PC-3 (cell line): Measurements from ENCODE around the gene EPHA10. TPM values are rescaled to one million over a fixed set of nuclear protein-coding genes. Genes with fewer than 3 reads are reported as not detected.

Source experiments
- ATAC-seq: fragments of 200-7000 bp; cut with Tn5 transposase; 2 replicates; pipeline ENCODE4 v1.9.1; 2020; ENCODE audit warnings: mild to moderate bottlenecking, moderate library complexity
- BruUV-seq: library from RNA; stranded (reverse); fragments of 400-500 nt; replicated peaks from 2 replicates; lab custom pipeline; 2021; lab: Mats Ljungman, UMichigan
- CTCF ChIA-PET: fragments of 300-600 bp; sonication (Branson Sonifier 250); formaldehyde crosslinking; loops from one replicate; lab custom pipeline; 2022; ENCODE audit warnings: antibody characterized with exemption; lab: Charles Lee
- POLR2A ChIA-PET: fragments of 300-600 bp; sonication (Branson Sonifier 250); formaldehyde crosslinking; loops from one replicate; lab custom pipeline; 2022; ENCODE audit warnings: antibody characterized with exemption; ENCODE audit not compliant: unreplicated experiment; lab: Charles Lee
- DNase-seq: peaks from one replicate; pipeline ENCODE4 v3.0.0-alpha.2; 2015
- H2AFZ ChIP-seq: fragments of 300-600 bp; sonication (generic); 2 replicates; pipeline ENCODE4 v1.6.0; 2016; ENCODE audit warnings: antibody characterized with exemption, low read length
- H3F3A ChIP-seq: fragments of 300-600 bp; sonication (generic); one replicate; pipeline ENCODE4 v1.6.0; 2017; ENCODE audit warnings: antibody characterized with exemption, low read length, control low read depth, mild to moderate bottlenecking; ENCODE audit not compliant: unreplicated experiment
- H3K27ac ChIP-seq: fragments of 300-600 bp; sonication (generic); 2 replicates; pipeline ENCODE4 v1.5.1; 2016; ENCODE audit warnings: mild to moderate bottlenecking, low read length
- H3K27me3 ChIP-seq: fragments of 300-600 bp; sonication (generic); 2 replicates; pipeline ENCODE4 v1.6.1; 2016; ENCODE audit warnings: low read length, mixed read lengths
- H3K36me3 ChIP-seq: fragments of 300-600 bp; sonication (generic); 2 replicates; pipeline ENCODE4 v1.6.1; 2016; ENCODE audit warnings: low read depth, mixed run types, low read length, mixed read lengths
- H3K4me1 ChIP-seq: fragments of 300-600 bp; sonication (generic); 2 replicates; pipeline ENCODE4 v1.5.1; 2016; ENCODE audit warnings: low read length; ENCODE audit not compliant: insufficient read depth
- H3K4me2 ChIP-seq: fragments of 300-600 bp; sonication (generic); 2 replicates; pipeline ENCODE4 v1.6.0; 2016; ENCODE audit warnings: low read length
- H3K4me3 ChIP-seq: fragments of 300-600 bp; sonication (generic); 2 replicates; pipeline ENCODE4 v1.5.1; 2016; ENCODE audit warnings: mild to moderate bottlenecking, low read length, mixed read lengths
- H3K79me2 ChIP-seq: fragments of 300-600 bp; sonication (generic); 2 replicates; pipeline ENCODE4 v1.6.1; 2017; ENCODE audit warnings: low read length, mixed read lengths
- H3K9ac ChIP-seq: fragments of 300-600 bp; sonication (generic); 2 replicates; pipeline ENCODE4 v1.6.0; 2016; ENCODE audit warnings: mild to moderate bottlenecking, low read length
- H3K9me2 ChIP-seq: fragments of 300-600 bp; sonication (generic); replicated peaks from 2 replicates; pipeline ENCODE4 v1.6.1; 2016; ENCODE audit warnings: mixed run types, low read length, mixed read lengths
- H3K9me3 ChIP-seq: fragments of 300-600 bp; sonication (generic); 2 replicates; pipeline ENCODE4 v1.6.1; 2016; ENCODE audit warnings: low read length, mixed read lengths
- H4K20me1 ChIP-seq: fragments of 300-600 bp; sonication (generic); 2 replicates; pipeline ENCODE4 v1.6.1; 2016; ENCODE audit warnings: low read length, mixed read lengths
- EZH2 ChIP-seq: fragments of 300-600 bp; sonication (generic); IDR thresholded peaks from one replicate; pipeline ENCODE4 v1.6.1; 2017; ENCODE audit warnings: antibody characterized with exemption, mild to moderate bottlenecking, low read length; ENCODE audit not compliant: unreplicated experiment
- EZH2phosphoT487 ChIP-seq: fragments of 300-600 bp; sonication (generic); IDR thresholded peaks from 2 replicates; pipeline ENCODE4 v1.6.1; 2018; ENCODE audit warnings: mild to moderate bottlenecking, antibody characterized with exemption, low read length, borderline replicate concordance
- intact Hi-C: fragments of 100-400 bp; cut with micrococcal nuclease; formaldehyde crosslinking; loops from 2 replicates; pipeline ENCODE4 v1.9.0; 2023
- total RNA-seq: library from RNA; depleted of rRNA; stranded (reverse); fragments of >200 nt; gene quantifications from 2 replicates; pipeline ENCODE4 v1.2.3, GENCODE V29; 2014; rRNA removed
- TF ChIP-seq, protein P1 (sequence below): fragments of 300-600 bp; sonication (generic); conservative IDR thresholded peaks from 2 replicates; pipeline ENCODE4 v1.5.1; 2017; ENCODE audit warnings: antibody characterized with exemption, low read depth, mild to moderate bottlenecking, low read length

The EPHA10 gene
- total RNA-seq, 1 experiment from 2014 or later: 3.5 TPM

DNA sequence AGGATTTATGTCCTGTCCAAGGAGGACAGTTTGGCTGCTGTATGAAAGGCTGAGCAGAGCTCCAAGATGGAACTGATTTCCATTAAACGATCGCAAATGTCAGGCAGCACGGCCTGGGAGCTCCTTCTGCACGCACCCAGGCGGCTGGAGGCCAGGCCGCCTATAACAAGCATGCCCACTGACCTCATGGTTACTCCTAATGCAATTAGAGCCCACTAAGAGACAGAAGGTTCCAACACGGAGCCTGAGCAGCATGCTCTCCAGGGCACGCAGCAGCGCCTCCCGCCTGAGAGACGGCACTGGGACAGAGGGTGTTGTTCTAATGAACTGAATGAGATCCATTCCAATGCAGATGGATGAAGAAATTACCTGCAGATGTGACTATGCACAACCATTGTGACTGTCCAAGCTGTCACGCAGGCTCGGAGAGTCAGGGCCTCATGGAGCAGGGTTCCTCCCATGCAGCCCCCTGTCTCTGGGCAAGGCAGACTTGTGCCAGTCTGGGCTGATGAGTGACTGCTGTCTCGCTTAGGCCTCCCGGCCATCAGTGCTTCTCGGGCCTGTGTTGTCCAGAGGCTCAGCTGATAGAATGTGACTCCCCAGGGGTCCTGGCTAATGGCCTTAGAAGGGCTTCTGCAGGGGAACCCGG, 97.8 kb downstream of the EPHA10 start:
- ATAC-seq: no peak
- Histone ChIP-seq H4K20me1 (no peaks in the 10 kb centered on the region), H3K4me1 (no peaks in the 10 kb centered on the region), H3K9me2 (no peaks in the 10 kb centered on the region), H2AFZ (no peak overlapping the region), H3K4me3 (no peak overlapping the region), H3K27me3 (peaks cover 42% of the 10 kb centered on the region), H3K36me3 (no peaks in the 10 kb centered on the region), H3F3A (no peaks in the 10 kb centered on the region), H3K4me2 (no peak overlapping the region), H3K27ac (no peak overlapping the region), H3K79me2 (no peaks in the 10 kb centered on the region), H3K9me3 (no peaks in the 10 kb centered on the region), H3K9ac (no peak overlapping the region)
- TF ChIP-seq EZH2 (no peak), EZH2phosphoT487 (no peak)
- TF ChIP-seq, protein P1, sequence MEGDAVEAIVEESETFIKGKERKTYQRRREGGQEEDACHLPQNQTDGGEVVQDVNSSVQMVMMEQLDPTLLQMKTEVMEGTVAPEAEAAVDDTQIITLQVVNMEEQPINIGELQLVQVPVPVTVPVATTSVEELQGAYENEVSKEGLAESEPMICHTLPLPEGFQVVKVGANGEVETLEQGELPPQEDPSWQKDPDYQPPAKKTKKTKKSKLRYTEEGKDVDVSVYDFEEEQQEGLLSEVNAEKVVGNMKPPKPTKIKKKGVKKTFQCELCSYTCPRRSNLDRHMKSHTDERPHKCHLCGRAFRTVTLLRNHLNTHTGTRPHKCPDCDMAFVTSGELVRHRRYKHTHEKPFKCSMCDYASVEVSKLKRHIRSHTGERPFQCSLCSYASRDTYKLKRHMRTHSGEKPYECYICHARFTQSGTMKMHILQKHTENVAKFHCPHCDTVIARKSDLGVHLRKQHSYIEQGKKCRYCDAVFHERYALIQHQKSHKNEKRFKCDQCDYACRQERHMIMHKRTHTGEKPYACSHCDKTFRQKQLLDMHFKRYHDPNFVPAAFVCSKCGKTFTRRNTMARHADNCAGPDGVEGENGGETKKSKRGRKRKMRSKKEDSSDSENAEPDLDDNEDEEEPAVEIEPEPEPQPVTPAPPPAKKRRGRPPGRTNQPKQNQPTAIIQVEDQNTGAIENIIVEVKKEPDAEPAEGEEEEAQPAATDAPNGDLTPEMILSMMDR: no peak
- ChIA-PET CTCF (interaction anchor here (0.6 kb wide), 1 partner anchor 14 kb away, joined by 5 read pairs; no protein-coding TSS in a partner anchor), POLR2A (no interaction called here)
- no TSS peak for BruUV-seq
- no peak for DNase-seq
- intact Hi-C loops: no loop called here

DNA sequence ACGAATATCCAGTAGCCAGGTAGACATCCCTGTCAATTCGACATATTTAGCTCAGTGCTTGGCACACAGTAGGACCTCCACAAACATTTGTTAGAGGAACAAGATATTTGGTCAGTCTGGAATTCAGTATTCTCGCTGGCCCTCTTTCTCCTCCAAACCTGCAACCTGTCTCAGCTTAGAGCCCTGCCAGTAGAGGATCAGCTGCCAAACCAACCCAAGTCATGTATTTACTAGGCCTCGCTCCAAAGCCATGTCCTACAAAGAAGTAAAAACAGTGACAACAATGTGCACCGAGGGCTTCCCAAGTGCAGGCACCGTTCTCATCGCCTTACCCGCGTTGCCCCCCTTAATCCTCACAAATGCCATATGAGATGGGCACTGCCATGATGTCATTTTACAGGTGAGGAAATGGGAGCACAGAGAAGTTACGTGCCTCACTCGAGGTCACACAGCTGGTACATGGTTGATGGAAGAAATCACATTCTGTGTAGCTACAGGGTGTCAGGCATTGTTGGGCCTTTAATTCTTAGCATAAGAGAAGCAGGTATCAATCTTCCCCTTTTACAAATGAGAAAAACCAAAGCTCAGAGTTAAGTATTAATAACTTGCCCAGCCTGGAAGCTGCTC, 98.6 kb downstream of the EPHA10 start:
- no peak for ATAC-seq
- H3F3A ChIP-seq: no peaks in the 10 kb centered on the region
- no peak overlapping the region for H2AFZ ChIP-seq
- H3K27ac ChIP-seq: no peak overlapping the region
- H3K27me3 ChIP-seq: peaks cover 38% of the 10 kb centered on the region
- BruUV-seq: no TSS peak
- no peak for DNase-seq
- intact Hi-C loops: no loop called here
- H3K79me2 ChIP-seq: no peaks in the 10 kb centered on the region
- H3K36me3 ChIP-seq: no peaks in the 10 kb centered on the region
- ChIA-PET POLR2A (interaction anchor here (0.6 kb wide), 1 partner anchor 11 kb away, joined by 3 read pairs; no protein-coding TSS in a partner anchor), CTCF (no interaction called here)
- H3K9me2 ChIP-seq: no peaks in the 10 kb centered on the region
- H3K9ac ChIP-seq: no peak overlapping the region
- no peaks in the 10 kb centered on the region for H3K4me1 ChIP-seq
- H3K4me3 ChIP-seq: no peak overlapping the region
- no peaks in the 10 kb centered on the region for H3K9me3 ChIP-seq
- H4K20me1 ChIP-seq: no peaks in the 10 kb centered on the region
- no peak overlapping the region for H3K4me2 ChIP-seq
- TF ChIP-seq EZH2 (no peak), EZH2phosphoT487 (no peak)
- TF ChIP-seq, protein P1: no peak

Other genes starting within 250 kb of the EPHA10 start
- gene SNIP1, start 210.8 kb downstream of the EPHA10 start, total RNA-seq: 23.1 and 36.0 TPM in 2 replicates
- gene DNALI1, start 208.2 kb downstream of the EPHA10 start, total RNA-seq: not detected in 2 replicates
- gene GNL2, start 169.2 kb downstream of the EPHA10 start, total RNA-seq: 93.4 and 110 TPM in 2 replicates
- gene RSPO1, start 130.2 kb downstream of the EPHA10 start, total RNA-seq: not detected in 2 replicates
- gene CDCA8, start 72.6 kb downstream of the EPHA10 start, total RNA-seq: 30.1 and 31.8 TPM in 2 replicates
- gene MANEAL, start 28.7 kb upstream of the EPHA10 start, total RNA-seq: 47.6 and 54.1 TPM in 2 replicates
- gene C1orf122, start 42.7 kb upstream of the EPHA10 start, total RNA-seq: 70.1 and 72.5 TPM in 2 replicates
- 41.8 and 51.9 TPM in 2 replicates for gene YRDC, start 43.1 kb upstream of the EPHA10 start, total RNA-seq
- gene MTF1, start 94.5 kb upstream of the EPHA10 start, total RNA-seq: 5.4 and 10.7 TPM in 2 replicates
- gene INPP5B, start 181.9 kb upstream of the EPHA10 start, total RNA-seq: 10.5 and 12.1 TPM in 2 replicates
- gene SF3A3, start 224.9 kb upstream of the EPHA10 start, total RNA-seq: 103 and 142 TPM in 2 replicates
- 3.6 and 6.3 TPM in 2 replicates for gene FHL3, start 240.4 kb upstream of the EPHA10 start, total RNA-seq
- gene UTP11, start 247.6 kb upstream of the EPHA10 start, total RNA-seq: 33.8 and 48.1 TPM in 2 replicates